22Rv1 (cell line): ENCODE results near the gene PARD6A.

ENCODE experiments used
- ZFX ChIP-seq: fragments of 450-650 bp; IDR thresholded peaks from 2 replicates; pipeline ENCODE4 v1.6.1; 2017; ENCODE audit warnings: antibody characterized with exemption, borderline replicate concordance
- TF ChIP-seq, protein P1 (sequence below): fragments of 450-650 bp; IDR thresholded peaks from 2 replicates; pipeline ENCODE4 v1.5.1; 2017; ENCODE audit warnings: mild to moderate bottlenecking

DNA sequence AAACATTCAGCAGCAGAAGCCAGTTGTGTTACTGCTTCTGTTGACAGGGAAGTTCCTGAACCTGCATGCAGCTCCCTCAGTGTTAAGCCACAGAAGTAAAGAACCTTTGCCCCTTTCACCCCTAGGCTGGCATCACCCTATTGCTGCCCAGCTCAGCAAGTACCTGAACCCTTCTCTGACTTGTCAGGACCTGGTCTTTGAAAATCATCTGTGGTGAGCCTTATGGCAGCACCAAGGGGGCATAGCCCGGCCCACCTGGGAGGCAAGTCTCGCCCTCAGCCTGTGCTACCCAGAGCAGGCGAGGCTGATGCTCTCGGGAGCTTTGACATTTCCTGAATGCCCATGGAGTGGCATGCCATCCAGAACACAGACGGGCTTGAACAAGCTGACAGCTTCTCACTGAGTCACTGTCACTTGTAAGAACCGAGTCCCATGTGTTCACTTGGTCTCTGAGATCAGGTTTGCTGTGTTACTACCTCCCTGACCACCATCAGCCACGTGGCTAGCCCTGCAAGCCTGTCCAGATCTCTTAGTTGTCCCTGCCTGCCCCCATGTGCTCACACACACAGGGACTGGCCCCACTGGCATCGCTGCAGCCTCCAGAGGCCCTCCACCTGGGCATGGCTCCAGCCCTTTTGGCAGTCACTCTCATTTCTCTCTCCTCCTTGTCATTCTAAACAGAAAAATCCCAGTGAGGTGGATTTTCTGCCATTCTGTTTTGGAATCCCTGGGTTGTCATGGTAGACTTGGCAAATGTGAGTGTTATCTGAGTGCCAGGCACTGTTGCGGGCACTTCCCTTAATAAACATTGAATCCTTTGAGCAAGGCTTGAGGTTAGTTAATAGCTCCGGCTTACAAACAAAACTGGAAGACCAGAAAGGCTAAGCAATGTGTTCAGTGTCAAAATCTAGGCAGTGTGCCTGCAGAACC is 18.7 kb upstream of the PARD6A start:
- TF ChIP-seq ZFX, result no peak
- TF ChIP-seq, protein P1, sequence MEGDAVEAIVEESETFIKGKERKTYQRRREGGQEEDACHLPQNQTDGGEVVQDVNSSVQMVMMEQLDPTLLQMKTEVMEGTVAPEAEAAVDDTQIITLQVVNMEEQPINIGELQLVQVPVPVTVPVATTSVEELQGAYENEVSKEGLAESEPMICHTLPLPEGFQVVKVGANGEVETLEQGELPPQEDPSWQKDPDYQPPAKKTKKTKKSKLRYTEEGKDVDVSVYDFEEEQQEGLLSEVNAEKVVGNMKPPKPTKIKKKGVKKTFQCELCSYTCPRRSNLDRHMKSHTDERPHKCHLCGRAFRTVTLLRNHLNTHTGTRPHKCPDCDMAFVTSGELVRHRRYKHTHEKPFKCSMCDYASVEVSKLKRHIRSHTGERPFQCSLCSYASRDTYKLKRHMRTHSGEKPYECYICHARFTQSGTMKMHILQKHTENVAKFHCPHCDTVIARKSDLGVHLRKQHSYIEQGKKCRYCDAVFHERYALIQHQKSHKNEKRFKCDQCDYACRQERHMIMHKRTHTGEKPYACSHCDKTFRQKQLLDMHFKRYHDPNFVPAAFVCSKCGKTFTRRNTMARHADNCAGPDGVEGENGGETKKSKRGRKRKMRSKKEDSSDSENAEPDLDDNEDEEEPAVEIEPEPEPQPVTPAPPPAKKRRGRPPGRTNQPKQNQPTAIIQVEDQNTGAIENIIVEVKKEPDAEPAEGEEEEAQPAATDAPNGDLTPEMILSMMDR, result no peak
